Activated CD4-positive, alpha-beta T cell treated with anti-CD3 and anti-CD28 coated beads, Interleukin-2, amount 50 U/mL, for 16 hours (primary cell): ENCODE results near the gene L2HGDH.

Source experiments
- DNase-seq: peaks from one replicate; pipeline ENCODE4 v3.0.0-alpha.2; 2020

Gene L2HGDH

GRCh38 chr14:50225067-50225973 is 86.7 kb downstream of the L2HGDH start:
- no peak for DNase-seq

GRCh38 chr14:50222055-50222613 is 89.9 kb downstream of the L2HGDH start:
- DNase-seq, result no peak

GRCh38 chr14:50218501-50218900 is 93.5 kb downstream of the L2HGDH start:
- no peak for DNase-seq

GRCh38 chr14:50215416-50215815 is 96.6 kb downstream of the L2HGDH start:
- no peak for DNase-seq

- no peak for DNase-seq
Observed at GRCh38 chr14:50213795-50214194, 98.2 kb downstream of the L2HGDH start.

GRCh38 chr14:50212726-50213125 is 99.3 kb downstream of the L2HGDH start:
- no peak for DNase-seq

- DNase-seq, result no peak
Observed at GRCh38 chr14:50210074-50210473, 102.0 kb downstream of the L2HGDH start.

- no peak for DNase-seq
Observed at GRCh38 chr14:50198499-50198898, 113.5 kb downstream of the L2HGDH start.

GRCh38 chr14:50191499-50191898 is 120.5 kb downstream of the L2HGDH start:
- DNase-seq, result no peak
